8988T (cell line): ENCODE measurements around the gene RPL38.

ENCODE experiments used
- DNase-seq: peaks from one replicate; pipeline ENCODE4 v3.0.0; 2011

RPL38 gene

DNA sequence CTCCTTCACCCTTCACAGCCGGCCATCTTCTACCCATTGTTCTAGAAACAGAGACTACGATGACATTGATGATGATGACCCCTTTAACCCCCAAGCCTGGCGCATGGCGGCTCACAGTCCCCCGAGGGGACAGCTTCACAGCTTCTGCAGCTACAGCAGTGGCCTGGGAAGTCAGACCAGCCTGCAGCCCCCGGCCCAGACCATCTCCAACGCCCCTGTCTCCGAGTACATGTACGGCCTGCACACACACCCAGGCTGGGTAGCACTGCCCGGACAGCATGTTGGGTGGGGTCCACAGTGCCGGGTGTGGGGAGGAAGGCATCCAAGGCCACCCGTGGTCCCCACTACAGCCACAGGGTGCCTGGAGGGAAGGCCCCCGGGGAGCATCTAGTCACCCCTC is 49.6 kb downstream of the RPL38 start:
- DNase-seq = no peak

DNA sequence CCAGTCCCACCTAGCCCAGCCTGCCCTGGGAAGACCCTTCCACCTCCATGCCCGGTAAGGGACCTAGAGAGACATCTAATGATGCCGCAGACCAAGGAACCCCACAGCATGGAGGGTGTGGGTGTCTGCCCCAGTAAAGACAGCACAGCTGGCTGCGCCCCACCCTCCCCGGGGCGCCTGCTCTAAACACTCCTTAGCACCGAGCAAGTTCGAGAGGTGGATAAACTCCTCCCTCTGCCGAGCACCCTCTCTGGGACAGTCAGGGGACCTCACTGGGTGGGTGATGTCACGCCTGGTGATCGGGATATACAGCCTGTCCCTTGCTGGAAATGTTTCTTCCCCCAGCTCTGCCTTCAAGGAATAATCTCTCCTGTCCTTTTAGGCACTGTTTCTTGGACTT is 53.8 kb downstream of the RPL38 start:
- DNase-seq = no peak

DNA sequence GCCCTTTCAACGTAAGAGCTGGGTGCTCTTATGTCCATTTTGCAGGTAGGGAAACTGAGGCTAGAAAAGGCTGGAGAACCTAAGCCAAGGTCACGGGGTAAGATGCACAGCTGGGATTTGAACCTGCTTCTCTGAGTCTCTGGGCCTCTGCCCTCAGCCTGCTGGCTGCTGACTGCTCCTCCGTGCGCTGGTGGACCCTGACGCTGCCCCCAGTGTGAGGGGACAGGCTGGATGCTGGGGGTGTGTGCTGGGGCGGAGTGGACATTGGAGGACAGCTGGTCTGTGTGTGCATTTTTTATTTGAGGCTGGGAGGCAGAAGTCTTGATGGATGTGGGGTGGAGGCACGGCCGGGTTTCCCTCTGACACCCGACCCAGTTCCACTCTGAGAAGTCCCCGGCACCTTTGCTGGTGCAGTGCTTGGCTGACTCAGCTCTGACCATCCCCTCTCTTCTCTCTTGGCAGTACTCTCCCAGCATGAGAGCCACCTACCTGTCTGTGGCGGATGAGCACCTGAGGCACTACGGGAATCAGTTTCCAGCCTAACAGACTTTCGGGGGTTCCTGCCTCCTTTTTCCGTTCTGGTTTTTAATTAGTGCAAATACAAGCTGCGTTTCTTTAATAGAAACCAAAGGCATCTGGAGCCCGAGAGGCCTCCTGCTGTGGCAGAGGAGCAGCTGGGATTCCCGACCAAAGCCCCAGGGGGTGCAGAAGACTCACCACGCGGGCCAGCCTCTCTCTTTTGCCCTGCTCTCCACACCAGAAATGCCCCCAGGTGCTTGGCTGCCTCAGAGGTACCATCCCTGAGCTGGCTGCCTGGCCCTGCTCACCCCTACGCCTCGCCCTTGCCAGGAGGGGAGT is 56.4 kb downstream of the RPL38 start:
- no peak for DNase-seq
